SK-N-SH (cell line): ENCODE data around the gene PARP1. TPM values are rescaled to one million over a fixed set of nuclear protein-coding genes. Genes with fewer than 3 reads are reported as not detected.

ENCODE experiments used
- CTCF ChIA-PET: fragments of 300-600, 350-600 bp; formaldehyde crosslinking; extraction: SDS; loops from one replicate; lab custom pipeline; 2021; lab: Yijun Ruan, JAX
- POLR2A ChIA-PET: fragments of 350-600 bp; sonication (Branson Sonifier 250); formaldehyde crosslinking; extraction: SDS; loops from one replicate; lab custom pipeline; 2020; ENCODE audit warnings: antibody characterized with exemption, inconsistent platforms; lab: Yijun Ruan, JAX
- DNase-seq: peaks from one replicate; pipeline ENCODE4 v3.0.0; 2012
- H2AFZ ChIP-seq: fragments of 200-600 bp; sonication (generic); 2 replicates; pipeline ENCODE4 v1.8.1; 2016; ENCODE audit warnings: antibody characterized with exemption, mild to moderate bottlenecking, low read depth
- H3F3A ChIP-seq: fragments of 200-600 bp; sonication (generic); replicated peaks from 2 replicates; pipeline ENCODE3; 2016; ENCODE audit warnings: antibody characterized with exemption, mild to moderate bottlenecking; ENCODE audit not compliant: insufficient read depth
- H3K27ac ChIP-seq, 2 experiments: fragments of 200-500 bp in 1 of 2; fragments of 200-600 bp in 1 of 2; sonication (Bioruptor generic) in 1 of 2; sonication (generic), shearing (Covaris generic) in 1 of 2; 2 replicates each; pipeline versions ENCODE4 v1.5.1 to v1.6.1; 2014 to 2016; ENCODE audit warnings: low read depth in 2 of 2, inconsistent platforms in 1 of 2, low read length in 1 of 2, mild to moderate bottlenecking in 1 of 2, mixed read lengths in 1 of 2
- H3K27me3 ChIP-seq: fragments of 200-600 bp; sonication (generic), shearing (Covaris generic); 2 replicates; pipeline ENCODE4 v1.6.1; 2016; ENCODE audit warnings: mixed run types; ENCODE audit not compliant: insufficient read depth
- H3K36me3 ChIP-seq, 2 experiments: fragments of 200-500 bp in 1 of 2; fragments of 200-600 bp in 1 of 2; sonication (Bioruptor generic) in 1 of 2; sonication (generic) in 1 of 2; replicated peaks in 1 of 2; 2 replicates each; pipeline versions ENCODE3 to v1.5.1; 2014 to 2016; ENCODE audit warnings: low read length in 1 of 2, mild to moderate bottlenecking in 1 of 2; ENCODE audit not compliant: insufficient read depth in 2 of 2, control insufficient read depth in 1 of 2
- H3K4me1 ChIP-seq, 2 experiments: fragments of 200-500 bp in 1 of 2; fragments of 200-600 bp in 1 of 2; sonication (Bioruptor generic) in 1 of 2; sonication (generic), shearing (Covaris generic) in 1 of 2; 2 replicates each; pipeline versions ENCODE4 v1.5.1 to v1.6.1; 2014 to 2016; ENCODE audit warnings: low read depth in 1 of 2, low read length in 1 of 2, mixed run types in 1 of 2; ENCODE audit not compliant: insufficient read depth in 2 of 2, control insufficient read depth in 1 of 2
- H3K4me2 ChIP-seq: fragments of 200-600 bp; sonication (generic), shearing (Covaris generic); 2 replicates; pipeline ENCODE4 v1.6.1; 2017; ENCODE audit warnings: mixed run types
- H3K4me3 ChIP-seq, 2 experiments: fragments of 200-500 bp in 1 of 2; fragments of 200-600 bp in 1 of 2; sonication (Bioruptor generic) in 1 of 2; sonication (generic), shearing (Covaris generic) in 1 of 2; 2 replicates each; pipeline versions ENCODE4 v1.5.1 to v1.8.1; 2014 to 2016; ENCODE audit warnings: low read depth in 2 of 2, inconsistent platforms in 1 of 2, low read length in 1 of 2, mild to moderate bottlenecking in 1 of 2, mixed read lengths in 1 of 2, moderate library complexity in 1 of 2
- H3K79me2 ChIP-seq: fragments of 200-600 bp; sonication (generic); 2 replicates; pipeline ENCODE4 v1.8.1; 2017; ENCODE audit warnings: mild to moderate bottlenecking; ENCODE audit not compliant: insufficient read depth
- H3K9ac ChIP-seq: fragments of 200-600 bp; sonication (generic); 2 replicates; pipeline ENCODE4 v1.6.1; 2017; ENCODE audit warnings: mixed run types
- H3K9me2 ChIP-seq: fragments of 200-600 bp; sonication (generic); 2 replicates; pipeline ENCODE4 v1.6.1; 2017; ENCODE audit warnings: mixed run types
- H3K9me3 ChIP-seq: fragments of 200-600 bp; sonication (generic); 2 replicates; pipeline ENCODE4 v1.6.1; 2017; ENCODE audit warnings: mixed run types, mild to moderate bottlenecking, moderate library complexity
- H4K20me1 ChIP-seq: fragments of 200-600 bp; sonication (generic); 2 replicates; pipeline ENCODE4 v1.6.1; 2017; ENCODE audit warnings: mild to moderate bottlenecking, mixed run types; ENCODE audit not compliant: insufficient read depth
- ELF1 ChIP-seq: IDR thresholded peaks from 2 replicates; pipeline ENCODE4 v1.4.0; 2012
- EZH2phosphoT487 ChIP-seq: fragments of 200-600 bp; sonication (generic); IDR thresholded peaks from 2 replicates; pipeline ENCODE4 v1.6.1; 2017; ENCODE audit warnings: low read depth, mixed run types, mild to moderate bottlenecking, antibody characterized with exemption, moderate library complexity, borderline replicate concordance
- FOXM1 ChIP-seq: IDR thresholded peaks from 2 replicates; pipeline ENCODE4 v1.4.0; 2012; ENCODE audit warnings: low read depth, mild to moderate bottlenecking
- GATA2 ChIP-seq: sonication (generic); formaldehyde crosslinking; IDR thresholded peaks from 2 replicates; pipeline ENCODE4 v1.5.0; 2020; ENCODE audit warnings: mild to moderate bottlenecking, missing genetic modification reagents
- IRF3 ChIP-seq: fragments of 150-350 bp; IDR thresholded peaks from 2 replicates; pipeline ENCODE4 v1.6.1; 2016; ENCODE audit warnings: mild to moderate bottlenecking, low read depth, low read length
- JUND ChIP-seq: IDR thresholded peaks from 2 replicates; pipeline ENCODE4 v1.4.0; 2012
- POLR2AphosphoS5 ChIP-seq: IDR thresholded peaks from 2 replicates; pipeline ENCODE4 v1.6.1; 2012; ENCODE audit warnings: low read depth, low read length
- RAD21 ChIP-seq: IDR thresholded peaks from 2 replicates; pipeline ENCODE4 v1.6.1; 2012; ENCODE audit warnings: mild to moderate bottlenecking, low read length
- RCOR1 ChIP-seq: fragments of 150-350 bp; IDR thresholded peaks from 2 replicates; pipeline ENCODE4 v1.6.1; 2017; ENCODE audit warnings: antibody characterized with exemption, low read length
- RFX5 ChIP-seq: IDR thresholded peaks from 2 replicates; pipeline ENCODE4 v1.6.1; 2012; ENCODE audit warnings: mild to moderate bottlenecking, improper control_type of control experiment, low read length
- RXRA ChIP-seq: IDR thresholded peaks from 2 replicates; pipeline ENCODE4 v1.4.0; 2012; ENCODE audit warnings: low read depth, mild to moderate bottlenecking, borderline replicate concordance
- SMC3 ChIP-seq: IDR thresholded peaks from 2 replicates; pipeline ENCODE4 v1.6.1; 2012; ENCODE audit warnings: low read depth, low read length, improper control_type of control experiment
- TAF1 ChIP-seq: IDR thresholded peaks from 2 replicates; pipeline ENCODE4 v1.6.1; 2012; ENCODE audit warnings: low read depth, mild to moderate bottlenecking, low read length, moderate library complexity, borderline replicate concordance
- USF2 ChIP-seq: fragments of 150-350 bp; IDR thresholded peaks from 2 replicates; pipeline ENCODE4 v1.6.1; 2017; ENCODE audit warnings: antibody characterized with exemption, low read length, low read depth, borderline replicate concordance
- ZBTB33 ChIP-seq: IDR thresholded peaks from 2 replicates; pipeline ENCODE4 v1.4.0; 2012; ENCODE audit warnings: low read depth, borderline replicate concordance
- WGBS: methylation state at CpG from one replicate; pipeline ENCODE4 v1.1.6; 2017; ENCODE audit warnings: low lambda C conversion rate; 5-methylcytosine and 5-hydroxymethylcytosine counted together
- polyA plus RNA-seq, 3 experiments: library from polyadenylated mRNA; depleted of rRNA; stranded (reverse); fragments of >200 nt; gene quantifications; 2 replicates each; pipeline ENCODE4 v1.2.3, GENCODE V29; 2012
- TF ChIP-seq, protein P1 (sequence below): IDR thresholded peaks from 2 replicates; pipeline ENCODE4 v1.4.0; 2012; ENCODE audit warnings: low read depth, borderline replicate concordance
- TF ChIP-seq, protein P2 (sequence below): IDR thresholded peaks from 2 replicates; pipeline ENCODE4 v1.6.1; 2012; ENCODE audit warnings: mild to moderate bottlenecking, low read depth, low read length, moderate library complexity

PARP1 gene
- polyA plus RNA-seq, 1 of the 3 experiments (the other 2 are of a cell fraction): 239 TPM

- TF ChIP-seq RXRA (no peak), RCOR1 (no peak), FOXM1 (no peak), GATA2 (CRISPR knock-in tag) (no peak), ZBTB33 (no peak), IRF3 (no peak), JUND (no peak), RAD21 (no peak), POLR2AphosphoS5 (no peak), ELF1 (no peak), USF2 (no peak), RFX5 (no peak), EZH2phosphoT487 (no peak), SMC3 (no peak), TAF1 (no peak)
- TF ChIP-seq, protein P1, sequence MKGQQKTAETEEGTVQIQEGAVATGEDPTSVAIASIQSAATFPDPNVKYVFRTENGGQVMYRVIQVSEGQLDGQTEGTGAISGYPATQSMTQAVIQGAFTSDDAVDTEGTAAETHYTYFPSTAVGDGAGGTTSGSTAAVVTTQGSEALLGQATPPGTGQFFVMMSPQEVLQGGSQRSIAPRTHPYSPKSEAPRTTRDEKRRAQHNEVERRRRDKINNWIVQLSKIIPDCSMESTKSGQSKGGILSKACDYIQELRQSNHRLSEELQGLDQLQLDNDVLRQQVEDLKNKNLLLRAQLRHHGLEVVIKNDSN: no peak
- TF ChIP-seq, protein P2, sequence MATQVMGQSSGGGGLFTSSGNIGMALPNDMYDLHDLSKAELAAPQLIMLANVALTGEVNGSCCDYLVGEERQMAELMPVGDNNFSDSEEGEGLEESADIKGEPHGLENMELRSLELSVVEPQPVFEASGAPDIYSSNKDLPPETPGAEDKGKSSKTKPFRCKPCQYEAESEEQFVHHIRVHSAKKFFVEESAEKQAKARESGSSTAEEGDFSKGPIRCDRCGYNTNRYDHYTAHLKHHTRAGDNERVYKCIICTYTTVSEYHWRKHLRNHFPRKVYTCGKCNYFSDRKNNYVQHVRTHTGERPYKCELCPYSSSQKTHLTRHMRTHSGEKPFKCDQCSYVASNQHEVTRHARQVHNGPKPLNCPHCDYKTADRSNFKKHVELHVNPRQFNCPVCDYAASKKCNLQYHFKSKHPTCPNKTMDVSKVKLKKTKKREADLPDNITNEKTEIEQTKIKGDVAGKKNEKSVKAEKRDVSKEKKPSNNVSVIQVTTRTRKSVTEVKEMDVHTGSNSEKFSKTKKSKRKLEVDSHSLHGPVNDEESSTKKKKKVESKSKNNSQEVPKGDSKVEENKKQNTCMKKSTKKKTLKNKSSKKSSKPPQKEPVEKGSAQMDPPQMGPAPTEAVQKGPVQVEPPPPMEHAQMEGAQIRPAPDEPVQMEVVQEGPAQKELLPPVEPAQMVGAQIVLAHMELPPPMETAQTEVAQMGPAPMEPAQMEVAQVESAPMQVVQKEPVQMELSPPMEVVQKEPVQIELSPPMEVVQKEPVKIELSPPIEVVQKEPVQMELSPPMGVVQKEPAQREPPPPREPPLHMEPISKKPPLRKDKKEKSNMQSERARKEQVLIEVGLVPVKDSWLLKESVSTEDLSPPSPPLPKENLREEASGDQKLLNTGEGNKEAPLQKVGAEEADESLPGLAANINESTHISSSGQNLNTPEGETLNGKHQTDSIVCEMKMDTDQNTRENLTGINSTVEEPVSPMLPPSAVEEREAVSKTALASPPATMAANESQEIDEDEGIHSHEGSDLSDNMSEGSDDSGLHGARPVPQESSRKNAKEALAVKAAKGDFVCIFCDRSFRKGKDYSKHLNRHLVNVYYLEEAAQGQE: no peak
- no peak for DNase-seq
- H3K27ac ChIP-seq: no peak overlapping the region
- H3K27me3 ChIP-seq: no peaks in the 10 kb centered on the region
- H3K9me3 ChIP-seq: no peaks in the 10 kb centered on the region
- no peak overlapping the region for H3K4me3 ChIP-seq
- no peak overlapping the region for H2AFZ ChIP-seq
- H3K9ac ChIP-seq: no peak overlapping the region
- ChIA-PET CTCF (interaction anchor here (0.6 to 1.7 kb wide), 2 partner anchors 11 to 12 kb away, joined by 3 to 8 read pairs; no protein-coding TSS in a partner anchor), POLR2A (no interaction called here)
- no peaks in the 10 kb centered on the region for H4K20me1 ChIP-seq
- H3K36me3 ChIP-seq: no peaks in the 10 kb centered on the region
- no peaks in the 10 kb centered on the region for H3K9me2 ChIP-seq
- no peaks in the 10 kb centered on the region for H3F3A ChIP-seq
- H3K79me2 ChIP-seq: no peaks in the 10 kb centered on the region
- H3K4me2 ChIP-seq: no peak overlapping the region
- 79% methylated on average over 10 of the region's 10 CpGs for WGBS
- H3K4me1 ChIP-seq: no peaks in the 10 kb centered on the region
Measured at GRCh38 chr1:226320930-226321329, 87.0 kb downstream of the PARP1 start.
